HG03097 (cell line): ENCODE data around the gene CTSC.
"Not testable (repeated sequence)": the region's sequence is repeated elsewhere in the genome, so short reads cannot be mapped to it uniquely, and the experiment has no call there.

Source experiments
- ATAC-seq: cut with Tn5 transposase; IDR thresholded peaks from one replicate; pipeline ENCODE4 v1.9.1; 2021; ENCODE audit not compliant: unreplicated experiment, low FRiP score

The CTSC gene

GRCh38 chr11:88292171-88292843 is 45.2 kb downstream of the CTSC start:
- ATAC-seq: no peak

GRCh38 chr11:88288560-88288959 is 49.0 kb downstream of the CTSC start:
- ATAC-seq: no peak

- no peak for ATAC-seq
Measured at GRCh38 chr11:88284336-88285050, 53.0 kb downstream of the CTSC start.

- no peak for ATAC-seq
Measured at GRCh38 chr11:88282747-88283515, 54.6 kb downstream of the CTSC start.

- no peak for ATAC-seq
Measured at GRCh38 chr11:88281317-88281712, 56.2 kb downstream of the CTSC start.

- ATAC-seq: no peak
Measured at GRCh38 chr11:88280673-88281316, 56.7 kb downstream of the CTSC start.

GRCh38 chr11:88277349-88277915 is 60.1 kb downstream of the CTSC start:
- no peak for ATAC-seq

- no peak for ATAC-seq
Measured at GRCh38 chr11:88275636-88276035, 61.9 kb downstream of the CTSC start.

GRCh38 chr11:88266919-88267318 is 70.6 kb downstream of the CTSC start:
- no peak for ATAC-seq

- ATAC-seq: no peak
Measured at GRCh38 chr11:88266157-88266556, 71.4 kb downstream of the CTSC start.

GRCh38 chr11:88259431-88259830 is 78.1 kb downstream of the CTSC start:
- ATAC-seq: no peak

GRCh38 chr11:88252208-88252607 is 85.3 kb downstream of the CTSC start:
- no peak for ATAC-seq

- ATAC-seq: no peak
Measured at GRCh38 chr11:88250566-88251242, 86.8 kb downstream of the CTSC start.

- ATAC-seq: no peak
Measured at GRCh38 chr11:88249706-88250105, 87.8 kb downstream of the CTSC start.

GRCh38 chr11:88246696-88247095 is 90.8 kb downstream of the CTSC start:
- no peak for ATAC-seq

GRCh38 chr11:88245576-88245975 is 92.0 kb downstream of the CTSC start:
- not testable (repeated sequence) for ATAC-seq
